ENCODE data around the gene MAPK8IP3. TPM values are rescaled to one million over a fixed set of nuclear protein-coding genes. Genes with fewer than 3 reads are reported as not detected.

MAPK8IP3 gene
- polyA plus RNA-seq, 1 donor (not counting 4 experiments of a cell fraction or from before 2014, with no cell fraction given): 11.7 TPM

- no peaks in the 10 kb centered on the region for H3K9me3 ChIP-seq (ENCODE audit: control insufficient read depth, low read depth, low read length)
- H3K4me2 ChIP-seq (ENCODE audit: control insufficient read depth, extremely low read depth, insufficient read depth, low read depth, low read length): no peak overlapping the region
- DNase-seq (ENCODE audit: low read depth, low spot score): no peak
- H3K79me2 ChIP-seq (ENCODE audit: control insufficient read depth, insufficient read depth, low read length): peaks cover 9% of the 10 kb centered on the region
- H3K27ac ChIP-seq (ENCODE audit: control insufficient read depth, insufficient read depth, low read length): no peak overlapping the region
- no peak overlapping the region for H2AFZ ChIP-seq (ENCODE audit: control insufficient read depth, low read length)
- no peak overlapping the region for H3K9ac ChIP-seq (ENCODE audit: control insufficient read depth, extremely low read depth, insufficient read depth, low read length)
- H3K4me3 ChIP-seq (ENCODE audit: control insufficient read depth in 2 of 3, extremely low read depth in 1 of 3, insufficient read depth in 2 of 3, low read depth in 1 of 3, low read length in 3 of 3): no peak overlapping the region
- FAIRE-seq: no peak
- peaks cover 10% of the 10 kb centered on the region for H3K4me1 ChIP-seq (ENCODE audit: control insufficient read depth, extremely low read depth, insufficient read depth, low read length)
- no peaks in the 10 kb centered on the region for H3K27me3 ChIP-seq (ENCODE audit: control insufficient read depth, extremely low read depth, insufficient read depth, low read length)
- H3K36me3 ChIP-seq (ENCODE audit: control insufficient read depth in 2 of 2, extremely low read depth in 1 of 2, insufficient read depth in 2 of 2, low read length in 2 of 2): peaks cover 35 to 36% of the 10 kb centered on the region in 2 experiments
- dilution Hi-C loops (cut with MboI; ENCODE audit: extremely low pct_ligation_motif_present, low sequenced_read_pairs): no loop called here
- no peak for TF ChIP-seq EZH2 (IDR thresholded peaks at IDR 0.05; ENCODE audit: low read length)
- no peaks in the 10 kb centered on the region for H3K9me1 ChIP-seq (ENCODE audit: control insufficient read depth, extremely low read depth, insufficient read depth, low read length)
- H4K20me1 ChIP-seq (ENCODE audit: control insufficient read depth, extremely low read depth, insufficient read depth, low read length): peaks cover 3% of the 10 kb centered on the region
These were observed 31.7 kb upstream of the MAPK8IP3 start for GRCh38 chr16:1674306-1674705.

GRCh38 chr16:1674751-1675664 is 31.0 kb upstream of the MAPK8IP3 start:
- Histone ChIP-seq H3K4me2 (ENCODE audit: control insufficient read depth, extremely low read depth, insufficient read depth, low read depth, low read length) (no peak overlapping the region), H3K36me3 (ENCODE audit: control insufficient read depth in 2 of 2, extremely low read depth in 1 of 2, insufficient read depth in 2 of 2, low read length in 2 of 2) (peaks cover 31 to 32% of the 10 kb centered on the region in 2 experiments), H3K4me3 (ENCODE audit: control insufficient read depth in 2 of 3, extremely low read depth in 1 of 3, insufficient read depth in 2 of 3, low read depth in 1 of 3, low read length in 3 of 3) (no peak overlapping the region), H3K27ac (ENCODE audit: control insufficient read depth, insufficient read depth, low read length) (no peak overlapping the region), H2AFZ (ENCODE audit: control insufficient read depth, low read length) (no peak overlapping the region), H3K27me3 (ENCODE audit: control insufficient read depth, extremely low read depth, insufficient read depth, low read length) (no peaks in the 10 kb centered on the region), H3K9me3 (ENCODE audit: control insufficient read depth, low read depth, low read length) (no peaks in the 10 kb centered on the region), H3K9me1 (ENCODE audit: control insufficient read depth, extremely low read depth, insufficient read depth, low read length) (no peaks in the 10 kb centered on the region), H3K9ac (ENCODE audit: control insufficient read depth, extremely low read depth, insufficient read depth, low read length) (no peak overlapping the region), H4K20me1 (ENCODE audit: control insufficient read depth, extremely low read depth, insufficient read depth, low read length) (peaks cover 3% of the 10 kb centered on the region), H3K79me2 (ENCODE audit: control insufficient read depth, insufficient read depth, low read length) (peaks cover 17% of the 10 kb centered on the region), H3K4me1 (ENCODE audit: control insufficient read depth, extremely low read depth, insufficient read depth, low read length) (peaks cover 13% of the 10 kb centered on the region)
- no peak for DNase-seq (ENCODE audit: low read depth, low spot score)
- no peak for FAIRE-seq
- dilution Hi-C loops (cut with MboI; ENCODE audit: extremely low pct_ligation_motif_present, low sequenced_read_pairs): no loop called here
- TF ChIP-seq CTCF (optimal IDR thresholded peaks at IDR 0.05 in 1 of 3, IDR thresholded peaks at IDR 0.05 in 1 of 3, conservative IDR thresholded peaks at IDR 0.05 in 1 of 3; ENCODE audit: extremely low read depth in 1 of 3, insufficient read depth in 2 of 3, low read length in 3 of 3) (no peak), EZH2 (IDR thresholded peaks at IDR 0.05; ENCODE audit: low read length) (no peak)

All from keratinocyte (primary cell).